ENCODE results near the gene STARD7. TPM values are rescaled to one million over a fixed set of nuclear protein-coding genes. Genes with fewer than 3 reads are reported as not detected.

Gene STARD7
- polyA plus RNA-seq, 2 of the 4 experiments (the other 2 are of a cell fraction) = 101 to 136 TPM

GRCh38 chr2:96198921-96199320, 9.7 kb downstream of the STARD7 start:
- peaks cover 52% of the 10 kb centered on the region for H3K4me1 ChIP-seq
- ChIA-PET CTCF (interaction anchor here (0.6 to 1.5 kb wide), 6 partner anchors 8 to 206 kb away, joined by 3 to 4 read pairs (median 3); no protein-coding TSS in a partner anchor), POLR2A (interaction anchor here (1.0 kb wide), 1 partner anchor 9 kb away, joined by 4 read pairs; the partner anchor contains the start of gene STARD7)
- H3K4me3 ChIP-seq = no peak overlapping the region
- no peak overlapping the region for H3K4me2 ChIP-seq
- no peak for FAIRE-seq
- TF ChIP-seq HOXB13 (CRISPR knock-in tag; IDR thresholded peaks at IDR 0.05; ENCODE audit: low read depth) (no peak), HDAC2 (IDR thresholded peaks at IDR 0.05) (no peak), MAFK (IDR thresholded peaks at IDR 0.05; ENCODE audit: partially characterized antibody) (no peak)
- no peaks in the 10 kb centered on the region for H3K9me3 ChIP-seq
- WGBS (ENCODE audit: missing lambda C conversion rate) = 92% methylated on average over 2 of the region's 2 CpGs
- no peak for ATAC-seq
- DNase-seq (ENCODE audit: low read depth in 1 of 2, low spot score in 1 of 2) = no peak
- no peak overlapping the region for H3K27ac ChIP-seq

DNA sequence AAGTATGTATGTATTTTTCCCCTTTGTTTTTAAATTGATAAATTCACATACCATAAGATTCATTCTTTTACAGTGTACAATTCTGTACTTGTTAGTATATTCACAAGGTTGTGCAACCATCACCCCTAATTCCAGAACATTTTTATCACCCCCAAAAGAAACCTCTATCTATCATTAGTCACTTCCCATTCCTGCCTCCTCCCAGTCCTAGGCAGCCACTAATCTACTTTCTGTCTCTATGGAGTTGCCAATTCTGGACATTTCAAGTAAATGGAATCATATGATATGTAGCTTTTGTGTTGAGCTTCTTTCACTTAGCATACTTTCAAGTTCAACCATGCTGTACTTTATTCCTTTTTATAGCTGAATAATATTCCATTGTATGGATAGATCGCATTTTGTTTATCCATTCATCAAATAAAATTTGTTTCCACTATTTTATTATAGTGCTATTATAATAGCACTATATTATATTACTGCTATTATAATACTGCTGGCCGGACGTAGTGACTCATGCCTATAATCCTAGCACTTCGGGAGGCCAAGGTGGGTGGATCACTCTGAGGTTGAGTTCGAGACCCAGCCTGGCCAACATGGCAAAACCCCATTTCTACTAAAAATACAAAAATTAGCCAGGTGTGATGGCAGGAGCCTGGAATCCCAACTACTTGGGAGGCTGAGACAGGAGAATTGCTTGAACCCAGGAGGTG, 10.9 kb downstream of the STARD7 start:
- POLR2A ChIA-PET = interaction anchor here (1.0 kb wide), 1 partner anchor 11 kb away, joined by 3 read pairs; the partner anchor contains the start of gene STARD7
- TF ChIP-seq MAFK (IDR thresholded peaks at IDR 0.05; ENCODE audit: partially characterized antibody) = no peak
- DNase-seq (ENCODE audit: low read depth in 1 of 2, low spot score in 1 of 2) (no peak), FAIRE-seq (no peak), ATAC-seq (no peak)
- peaks cover 42% of the 10 kb centered on the region for H3K4me1 ChIP-seq
- no peaks in the 10 kb centered on the region for H3K9me3 ChIP-seq
- no peak overlapping the region for H3K4me3 ChIP-seq
- H3K4me2 ChIP-seq = no peak overlapping the region
- CTCF ChIA-PET = interaction anchor here (1.3 to 1.5 kb wide), 2 partner anchors 59 to 81 kb away, joined by 3 read pairs; partner anchors contain the start of gene ASTL
- 94% methylated on average over 5 of the region's 5 CpGs for WGBS (ENCODE audit: missing lambda C conversion rate)
- H3K27ac ChIP-seq = no peak overlapping the region

GRCh38 chr2:96195410-96196066, 13.1 kb downstream of the STARD7 start:
- CTCF ChIA-PET = interaction anchor here (1.2 kb wide), 1 partner anchor 173 kb away, joined by 3 read pairs; no protein-coding TSS in a partner anchor

DNA sequence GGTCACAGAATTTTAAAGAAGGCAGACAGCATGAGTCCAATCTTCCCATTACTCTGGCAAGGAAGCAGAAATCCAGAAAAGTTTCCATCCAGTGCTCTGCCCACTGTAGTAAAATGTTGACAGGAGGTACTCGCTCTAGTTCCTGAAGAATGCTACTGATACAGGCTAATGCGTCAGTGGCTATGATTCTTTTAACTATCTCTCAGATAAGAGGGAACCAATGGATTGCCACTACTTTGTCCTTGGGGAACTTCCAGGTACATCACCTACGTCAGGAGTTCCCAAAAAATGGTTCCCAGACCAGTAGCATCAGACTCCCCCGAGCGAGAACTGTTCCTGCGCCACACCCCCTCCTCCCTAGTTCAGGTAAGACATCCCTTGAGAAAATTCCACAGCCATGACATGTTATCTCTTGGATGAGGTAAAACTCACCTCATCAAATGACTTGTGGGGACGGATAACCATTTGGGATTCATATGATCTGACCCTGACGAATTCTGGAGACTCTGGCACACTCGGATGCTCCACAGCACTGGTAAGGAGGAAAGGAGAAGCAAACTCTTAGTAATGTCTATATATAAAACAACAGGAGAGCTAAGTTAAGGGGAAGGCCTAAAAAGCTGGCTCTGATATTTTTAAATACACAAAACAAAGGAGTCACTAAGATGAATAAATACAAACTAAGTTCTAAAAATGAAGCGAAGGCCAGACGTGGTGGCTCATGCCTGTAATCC, 16.5 kb downstream of the STARD7 start:
- ChIA-PET CTCF (interaction anchor here (3.3 kb wide), 1 partner anchor 17 kb away, joined by 13 read pairs; no protein-coding TSS in a partner anchor), POLR2A (interaction anchor here (1.2 kb wide), 1 partner anchor 16 kb away, joined by 3 read pairs; the partner anchor contains the start of gene STARD7)
- ATAC-seq (no peak), FAIRE-seq (no peak), DNase-seq (ENCODE audit: low read depth in 1 of 2, low spot score in 1 of 2) (no peak)
- 96% methylated on average over 11 of the region's 11 CpGs for WGBS (ENCODE audit: missing lambda C conversion rate)
- H3K27ac ChIP-seq = no peak overlapping the region
- peaks cover 16% of the 10 kb centered on the region for H3K4me1 ChIP-seq
- H3K9me3 ChIP-seq = no peaks in the 10 kb centered on the region
- no peak overlapping the region for H3K4me2 ChIP-seq
- no peak for TF ChIP-seq EHMT2 (IDR thresholded peaks at IDR 0.05; ENCODE audit: low read depth)
- no peak for TF ChIP-seq RFX5 (IDR thresholded peaks at IDR 0.05)
- TF ChIP-seq ZC3H11A (IDR thresholded peaks at IDR 0.05) = no peak
- TF ChIP-seq MYC (IDR thresholded peaks at IDR 0.05; ENCODE audit: borderline replicate concordance, low read length) = no peak
- TF ChIP-seq NPAS2 (CRISPR knock-in tag; IDR thresholded peaks at IDR 0.05; ENCODE audit: borderline replicate concordance) = no peak
- TF ChIP-seq KDM5A (IDR thresholded peaks at IDR 0.05) = no peak
- TF ChIP-seq HMGXB4 (CRISPR knock-in tag; IDR thresholded peaks at IDR 0.05; ENCODE audit: borderline replicate concordance) = no peak
- H3K4me3 ChIP-seq = no peak overlapping the region

More at GRCh38 chr2:96195410-96196066, 13.1 kb downstream of the STARD7 start:
- Histone ChIP-seq H3K27ac (no peak overlapping the region), H3K4me2 (peak overlapping the region; percentile 27; the same call in 1 of the 3 replicates), H3K4me3 (no peak overlapping the region), H3K9me3 (no peaks in the 10 kb centered on the region), H3K4me1 (peaks cover 27% of the 10 kb centered on the region)
- ATAC-seq (peak in 1 of 2 experiments; percentile 68; a peak in 3 of 6 replicates), FAIRE-seq (no peak), DNase-seq (ENCODE audit: low read depth in 1 of 2, low spot score in 1 of 2) (no peak)
- POLR2A ChIA-PET = interaction anchor here (1.2 kb wide), 1 partner anchor 13 kb away, joined by 3 read pairs; the partner anchor contains the start of gene STARD7
- no peak for TF ChIP-seq MAX (IDR thresholded peaks at IDR 0.05)
- no peak for TF ChIP-seq ZC3H11A (IDR thresholded peaks at IDR 0.05)
- TF ChIP-seq CBX2 (IDR thresholded peaks at IDR 0.05; ENCODE audit: borderline replicate concordance, low read depth) = no peak
- TF ChIP-seq NR3C1 (IDR thresholded peaks at IDR 0.05) = no peak
- no peak for TF ChIP-seq BHLHE40 (IDR thresholded peaks at IDR 0.05; ENCODE audit: low read depth, low read length)
- TF ChIP-seq RARB (CRISPR knock-in tag; IDR thresholded peaks at IDR 0.05) = no peak
- no peak for TF ChIP-seq MAFK (IDR thresholded peaks at IDR 0.05; ENCODE audit: partially characterized antibody)
- no peak for TF ChIP-seq USF2 (IDR thresholded peaks at IDR 0.05)
- TF ChIP-seq HOXA7 (CRISPR knock-in tag; IDR thresholded peaks at IDR 0.05) = no peak
- TF ChIP-seq JUN (IDR thresholded peaks at IDR 0.05) = no peak
- 49% methylated on average over 10 of the region's 10 CpGs for WGBS (ENCODE audit: missing lambda C conversion rate)

Measured in A549 (cell line).